HG03354 (cell line): Measurements from ENCODE around the gene DDX47.

Source experiments
- ATAC-seq: cut with Tn5 transposase; IDR thresholded peaks from one replicate; pipeline ENCODE4 v1.9.1; 2021; ENCODE audit warnings: mild to moderate bottlenecking; ENCODE audit not compliant: unreplicated experiment, poor library complexity, severe bottlenecking

DDX47 gene

DNA sequence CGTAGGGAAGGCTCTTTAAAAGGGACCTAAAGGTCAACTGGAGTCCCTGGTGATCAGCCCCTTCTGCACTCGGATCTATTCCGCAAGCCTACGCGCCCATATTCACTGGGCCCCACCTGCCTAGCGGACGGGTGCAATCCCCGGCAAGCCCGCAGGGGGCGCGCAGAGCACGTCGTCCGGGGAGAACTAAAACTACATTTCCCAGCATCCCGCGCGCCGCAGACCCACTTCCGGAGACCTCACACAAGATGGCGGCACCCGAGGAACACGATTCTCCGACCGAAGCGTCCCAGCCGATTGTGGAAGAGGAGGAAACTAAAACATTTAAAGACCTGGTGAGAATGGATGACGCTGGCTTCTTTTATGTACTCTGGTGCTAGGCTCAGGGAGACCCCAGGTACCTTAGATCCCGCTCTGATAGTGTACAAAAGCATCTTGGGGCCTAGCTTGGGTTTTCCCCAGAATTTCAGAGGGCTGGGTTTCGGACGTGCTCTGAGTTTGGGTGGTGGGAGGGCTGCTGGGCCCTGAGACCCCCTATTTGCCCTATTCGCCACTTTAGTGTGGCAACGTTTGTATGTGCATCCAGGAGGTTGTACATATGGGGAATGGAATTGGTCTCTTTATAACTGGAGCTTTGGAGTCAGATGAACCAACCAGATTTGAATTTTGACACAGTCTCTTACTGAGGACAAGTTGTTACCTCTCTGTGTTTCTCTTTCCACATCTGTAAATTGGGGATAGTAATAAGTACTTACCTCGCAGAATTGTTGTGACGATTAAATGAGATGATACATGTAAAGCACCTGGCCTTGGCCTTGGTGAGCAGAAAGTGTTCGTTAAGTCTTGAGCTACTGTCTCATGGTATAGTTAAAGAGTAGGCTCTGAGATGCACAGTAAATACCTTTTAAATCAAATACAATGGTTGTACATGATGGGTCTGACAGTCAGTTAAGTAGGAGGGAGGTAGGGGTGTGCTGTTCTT lies at the start of gene DDX47:
Gene DDX47, plus strand, starts transcription at position 227 of the 982 bp plus-strand sequence. Its CDS starts 22 bp downstream, at position 249.
- ATAC-seq = peak; percentile 86

DNA sequence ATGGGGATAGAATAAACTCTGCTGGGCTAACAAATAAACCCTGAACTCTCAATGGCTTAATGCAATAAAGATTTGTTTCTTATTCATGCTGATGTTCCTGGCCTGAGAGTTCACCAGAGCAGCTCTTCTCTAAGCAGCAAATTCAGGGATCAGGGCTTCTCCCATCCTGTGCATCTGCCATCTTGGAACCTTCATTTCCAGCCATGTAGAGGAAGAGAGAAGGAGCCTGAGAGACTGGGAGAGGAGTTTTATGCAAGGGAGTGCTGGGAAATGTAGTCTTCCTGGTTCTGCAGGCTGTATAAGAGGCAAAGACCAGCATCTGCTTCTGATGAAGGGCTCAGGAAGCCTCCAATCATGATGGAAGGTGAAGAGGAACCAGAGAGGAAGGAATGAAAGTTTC lies 48.3 kb upstream of the DDX47 start:
- no peak for ATAC-seq

DNA sequence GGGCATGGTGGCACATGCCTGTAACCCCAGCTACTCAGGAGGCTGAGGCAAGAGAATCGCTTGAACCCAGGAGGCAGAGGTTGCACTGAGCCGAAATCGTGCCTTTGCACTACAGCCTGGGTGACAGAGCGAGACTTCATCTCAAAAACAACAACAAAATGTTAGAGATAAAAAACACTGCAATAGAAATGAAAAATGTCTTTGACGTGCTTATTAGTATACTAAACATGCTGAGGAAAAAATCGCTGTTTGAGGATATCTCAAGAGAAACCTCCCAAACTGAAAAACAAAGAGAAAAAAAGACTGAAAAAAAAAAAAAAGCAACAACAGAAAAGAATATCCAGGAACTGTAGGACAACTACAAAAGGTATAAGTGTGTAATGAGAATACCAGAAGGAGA lies 42.9 kb upstream of the DDX47 start:
- ATAC-seq = no peak

DNA sequence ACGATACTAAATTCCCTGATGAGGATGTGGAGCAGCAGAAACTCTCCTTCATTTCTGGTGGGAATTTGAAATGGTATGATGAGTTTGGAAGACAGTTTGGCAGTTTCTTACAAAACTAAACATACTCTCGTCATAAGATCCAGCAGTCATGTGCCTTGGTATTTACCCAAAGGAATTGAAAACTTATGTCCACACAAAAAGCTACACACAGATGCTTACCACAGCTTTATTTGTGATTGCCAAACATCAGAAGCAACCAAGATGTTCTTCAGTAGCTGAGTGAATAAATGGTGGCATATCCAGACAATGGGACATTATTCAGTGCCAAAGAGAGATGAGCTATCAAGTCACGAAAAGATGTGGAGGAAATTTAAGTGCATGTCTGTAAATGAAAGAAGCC lies 38.4 kb upstream of the DDX47 start:
- no peak for ATAC-seq

DNA sequence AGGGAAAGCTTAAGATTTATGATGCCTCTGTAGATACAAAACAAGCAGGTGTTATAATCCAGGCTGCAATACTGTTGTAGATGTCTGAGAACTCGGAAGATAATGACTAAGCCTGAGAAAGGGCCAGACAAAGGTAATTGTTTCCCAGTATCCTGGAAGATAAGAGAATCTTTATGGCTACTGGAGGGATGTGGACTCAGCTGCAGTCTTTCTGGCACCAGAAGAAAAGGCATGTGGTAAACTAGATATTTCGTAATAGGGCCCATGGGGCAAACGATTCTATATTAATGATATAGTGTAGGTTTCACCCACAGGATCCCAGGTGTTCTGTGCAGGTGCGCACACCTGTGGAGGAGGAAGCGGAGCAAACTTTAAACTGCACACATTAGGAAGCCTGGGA lies 36.9 kb upstream of the DDX47 start:
- no peak for ATAC-seq

DNA sequence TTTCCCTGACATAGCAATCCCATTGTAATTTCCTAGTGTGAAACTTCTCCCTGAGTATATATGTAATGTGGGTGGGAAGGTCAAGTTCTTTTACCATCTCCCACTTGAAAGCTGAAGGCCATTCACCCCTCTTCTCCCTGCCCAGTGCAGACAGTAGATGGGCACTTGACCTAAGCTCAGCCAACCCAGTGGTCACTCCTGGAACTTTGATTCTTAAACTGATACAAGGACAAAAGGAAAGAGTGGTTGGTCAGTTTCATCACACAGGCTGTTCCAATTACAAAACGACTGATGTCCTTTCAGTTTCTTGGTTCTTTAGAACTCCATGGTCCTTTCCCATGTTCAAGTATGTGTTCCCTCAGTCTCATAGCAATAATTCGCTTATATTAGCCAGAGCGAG lies 36.1 kb upstream of the DDX47 start:
- no peak for ATAC-seq

DNA sequence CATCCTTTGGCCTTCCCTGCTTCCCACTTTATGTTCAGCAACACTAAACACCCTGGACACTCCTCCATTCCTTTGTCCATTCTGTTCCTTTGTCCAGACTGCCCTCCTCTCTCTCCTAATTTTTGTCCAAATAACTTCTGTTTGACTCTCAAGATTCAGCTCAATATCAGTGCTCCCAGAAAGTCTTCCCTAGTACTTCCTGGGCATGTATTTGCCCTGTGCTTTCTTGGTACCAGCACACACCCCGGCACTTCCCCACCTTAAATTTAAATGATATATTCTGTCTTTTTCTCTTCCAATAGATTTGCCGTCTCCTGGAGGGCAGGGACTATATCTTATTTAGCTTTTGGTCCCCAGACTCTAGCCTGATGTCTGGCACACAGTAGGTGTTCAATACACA lies 34.1 kb upstream of the DDX47 start:
- no peak for ATAC-seq

DNA sequence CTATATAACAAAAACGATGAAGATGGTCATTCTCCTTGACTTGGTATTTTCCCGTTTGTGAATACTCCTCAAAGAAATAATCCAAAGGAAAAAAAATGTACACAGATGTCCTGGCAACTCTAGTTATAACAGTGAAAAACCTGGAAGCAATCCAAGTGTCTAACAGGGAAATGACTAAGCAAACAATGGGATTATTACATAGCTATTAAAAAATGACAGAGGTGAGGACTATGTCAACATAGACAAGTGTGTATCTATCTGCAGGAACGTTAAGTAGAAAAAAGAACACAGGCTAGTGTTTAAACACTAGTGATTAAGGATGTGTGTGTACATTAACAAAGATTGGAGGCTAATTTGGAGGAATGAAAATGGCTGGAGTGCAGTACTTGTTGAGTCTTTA lies 33.6 kb upstream of the DDX47 start:
- no peak for ATAC-seq

DNA sequence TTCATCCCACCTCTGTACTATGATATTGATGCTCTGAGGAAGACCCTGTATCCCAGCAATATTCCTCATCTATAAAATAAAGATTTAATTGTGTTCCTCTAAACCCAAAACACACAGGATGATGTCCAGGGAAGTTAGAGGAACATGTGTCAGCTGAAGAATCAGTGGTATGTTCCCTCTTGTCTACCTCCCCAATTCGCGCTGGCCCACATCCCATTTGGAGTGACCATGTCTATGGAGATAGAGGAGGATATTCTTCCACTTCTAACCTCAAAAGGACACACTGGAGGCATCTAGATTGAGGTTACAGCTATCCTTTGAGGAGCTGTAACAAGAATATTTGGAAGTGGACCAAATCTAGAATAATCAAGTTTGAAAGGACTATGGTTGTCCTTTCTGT lies 29.0 kb upstream of the DDX47 start:
- no peak for ATAC-seq

DNA sequence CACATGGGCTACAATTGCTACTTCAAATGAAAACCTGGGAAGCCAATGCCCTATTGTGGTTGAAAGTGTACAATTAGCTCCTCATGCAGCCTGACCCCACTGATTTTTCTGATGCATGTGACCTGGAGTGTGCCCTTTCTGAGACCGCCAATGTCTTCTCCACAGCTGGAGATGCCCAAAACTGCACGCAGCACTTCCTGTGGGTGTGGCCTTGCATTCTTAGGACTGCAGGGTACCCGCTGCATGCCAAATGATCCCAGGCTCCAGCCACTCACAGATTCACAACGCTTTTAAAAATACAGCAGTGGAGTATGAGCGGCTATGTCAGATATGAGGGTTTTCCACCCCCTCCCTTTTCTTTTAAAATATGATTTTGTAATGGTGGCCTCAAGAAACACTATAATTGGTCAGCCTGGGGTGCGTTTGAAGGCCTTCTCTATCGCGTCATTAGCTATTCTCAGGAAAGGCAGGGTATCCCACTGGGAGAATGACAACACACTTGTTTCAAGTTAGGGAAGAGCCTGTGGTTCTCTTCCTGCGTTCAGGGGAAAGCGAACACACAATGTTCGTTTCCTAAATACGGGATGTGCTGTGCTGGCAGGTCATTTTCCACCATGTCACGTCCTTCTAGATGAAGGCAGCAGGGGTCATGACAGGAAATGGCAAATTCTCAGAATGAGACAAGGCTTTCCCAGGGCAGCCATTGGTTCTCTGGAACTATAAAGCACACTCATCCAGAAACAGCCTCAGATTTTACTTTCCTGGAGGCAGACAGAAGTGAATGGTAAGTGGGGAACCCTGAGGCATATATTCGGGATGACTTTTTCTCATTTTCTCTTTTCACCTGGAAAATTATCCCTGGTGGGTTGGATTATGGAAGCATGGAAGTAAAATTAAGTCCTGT lies 28.0 kb upstream of the DDX47 start, which contains the start of gene APOLD1:
Gene APOLD1, plus strand, starts transcription at position 749 of the 904 bp plus-strand sequence. Its CDS starts 33 bp downstream, at position 782.
- no peak for ATAC-seq

DNA sequence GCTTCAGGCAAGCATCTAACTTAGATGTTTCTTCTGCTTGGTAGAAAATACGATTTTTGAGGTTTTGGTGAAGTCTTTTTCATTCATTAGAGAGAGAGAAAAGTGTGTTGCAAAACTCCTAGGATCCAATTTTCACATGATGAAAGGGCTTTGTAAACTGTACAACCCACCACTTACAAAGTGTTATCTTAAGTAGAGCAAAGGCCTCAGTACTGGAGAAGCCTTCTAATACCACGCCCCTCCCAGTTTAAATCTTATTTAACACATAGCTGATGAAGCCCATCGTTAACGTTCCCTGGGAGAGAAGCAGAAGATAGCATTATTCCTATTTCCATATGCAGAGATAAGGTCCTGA lies 26.8 kb upstream of the DDX47 start:
- peak; percentile 11 for ATAC-seq

DNA sequence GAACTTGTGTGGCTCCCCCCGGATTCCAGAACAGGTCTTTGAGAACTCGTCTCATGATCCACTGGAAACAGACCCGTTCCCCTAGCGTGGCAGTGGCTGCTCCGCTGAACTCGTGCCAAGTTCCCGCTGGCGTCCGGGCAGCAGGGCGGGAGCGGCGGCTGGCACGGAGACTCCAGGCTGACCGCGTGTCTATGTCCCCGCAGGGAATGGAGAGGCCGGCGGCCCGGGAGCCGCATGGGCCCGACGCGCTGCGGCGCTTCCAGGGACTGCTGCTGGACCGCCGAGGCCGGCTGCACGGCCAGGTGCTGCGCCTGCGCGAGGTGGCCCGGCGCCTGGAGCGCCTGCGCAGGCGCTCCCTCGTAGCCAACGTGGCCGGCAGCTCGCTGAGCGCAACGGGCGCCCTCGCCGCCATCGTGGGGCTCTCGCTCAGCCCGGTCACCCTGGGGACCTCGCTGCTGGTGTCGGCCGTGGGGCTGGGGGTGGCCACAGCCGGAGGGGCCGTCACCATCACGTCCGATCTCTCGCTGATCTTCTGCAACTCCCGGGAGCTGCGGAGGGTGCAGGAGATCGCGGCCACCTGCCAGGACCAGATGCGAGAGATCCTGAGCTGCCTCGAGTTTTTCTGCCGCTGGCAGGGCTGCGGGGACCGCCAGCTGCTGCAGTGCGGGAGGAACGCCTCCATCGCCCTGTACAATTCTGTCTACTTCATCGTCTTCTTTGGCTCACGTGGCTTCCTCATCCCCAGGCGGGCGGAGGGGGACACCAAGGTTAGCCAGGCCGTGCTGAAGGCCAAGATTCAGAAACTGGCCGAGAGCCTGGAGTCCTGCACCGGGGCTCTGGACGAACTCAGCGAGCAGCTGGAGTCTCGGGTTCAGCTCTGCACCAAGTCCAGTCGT lies 26.2 kb upstream of the DDX47 start:
- peak; percentile 80 for ATAC-seq

DNA sequence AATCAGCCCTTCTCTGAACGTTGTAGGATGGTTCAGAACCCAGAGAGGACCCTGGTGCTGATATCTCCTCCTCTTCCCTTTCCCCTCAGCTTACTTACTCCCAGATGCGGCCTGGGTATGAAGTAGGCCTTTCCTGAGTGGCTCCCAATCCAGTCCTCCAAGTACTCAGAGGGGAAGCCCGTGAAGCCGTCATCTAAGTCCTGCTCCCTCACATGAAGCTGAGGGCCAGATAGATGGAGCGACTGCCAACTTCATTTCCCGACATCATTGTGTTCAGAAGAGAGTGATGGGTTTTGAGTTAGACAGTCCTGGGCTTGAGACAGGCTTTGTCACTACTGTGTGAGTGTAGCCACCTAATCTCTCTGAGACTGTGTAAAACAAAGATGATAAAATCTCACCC lies 25.0 kb upstream of the DDX47 start:
- no peak for ATAC-seq

DNA sequence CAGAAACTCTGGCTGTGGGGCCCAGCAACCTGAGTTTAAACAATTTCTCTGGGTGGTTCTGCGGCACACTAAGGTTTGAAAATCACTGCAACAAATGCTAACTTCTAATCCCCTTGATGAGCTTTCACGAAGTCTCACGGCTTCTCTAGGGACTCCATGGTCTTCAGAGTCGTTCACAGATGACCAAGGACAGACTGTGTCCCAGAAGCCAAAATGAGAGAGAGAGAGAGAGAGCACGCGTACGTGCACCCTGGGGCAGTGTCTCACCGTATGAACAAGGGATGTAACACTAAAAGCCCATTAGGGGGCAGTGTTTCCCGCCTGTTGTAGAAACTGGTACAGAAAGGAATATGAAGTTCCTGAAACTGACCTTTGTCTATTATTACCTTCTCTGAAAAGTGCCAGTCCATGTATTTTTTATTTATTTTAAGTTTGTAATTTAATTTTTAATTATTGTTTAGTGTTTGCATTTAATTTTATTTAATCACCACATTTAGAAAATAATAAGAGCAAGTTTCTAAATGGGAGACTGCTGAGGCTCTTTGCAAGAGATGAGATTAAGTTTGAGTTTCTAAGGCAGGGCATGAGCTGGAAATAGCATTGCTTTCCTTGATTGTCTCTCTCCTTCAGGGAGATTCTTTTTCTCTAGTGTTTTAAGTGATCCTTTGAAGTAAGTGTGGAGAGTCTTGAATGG lies 24.3 kb upstream of the DDX47 start:
- peak; percentile 66 for ATAC-seq

DNA sequence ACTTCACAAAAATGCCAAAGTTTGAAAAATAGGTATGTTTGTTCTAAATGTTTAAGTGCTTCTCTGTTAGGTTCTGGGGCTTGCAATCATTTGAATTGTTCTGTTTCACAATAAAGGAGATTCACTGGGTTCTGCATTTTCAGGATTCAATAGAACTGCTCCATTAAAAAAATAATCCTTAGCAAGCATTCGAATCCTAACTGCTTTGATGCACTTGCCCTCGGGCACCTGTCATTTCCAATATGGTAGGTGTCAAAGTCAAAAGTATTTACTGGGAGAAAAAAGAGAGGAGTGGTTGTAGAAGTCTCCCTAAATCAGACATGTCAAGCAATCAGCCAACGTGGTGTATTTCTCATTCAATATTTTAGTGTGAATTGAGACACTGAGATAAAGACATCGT lies 22.2 kb upstream of the DDX47 start:
- no peak for ATAC-seq

DNA sequence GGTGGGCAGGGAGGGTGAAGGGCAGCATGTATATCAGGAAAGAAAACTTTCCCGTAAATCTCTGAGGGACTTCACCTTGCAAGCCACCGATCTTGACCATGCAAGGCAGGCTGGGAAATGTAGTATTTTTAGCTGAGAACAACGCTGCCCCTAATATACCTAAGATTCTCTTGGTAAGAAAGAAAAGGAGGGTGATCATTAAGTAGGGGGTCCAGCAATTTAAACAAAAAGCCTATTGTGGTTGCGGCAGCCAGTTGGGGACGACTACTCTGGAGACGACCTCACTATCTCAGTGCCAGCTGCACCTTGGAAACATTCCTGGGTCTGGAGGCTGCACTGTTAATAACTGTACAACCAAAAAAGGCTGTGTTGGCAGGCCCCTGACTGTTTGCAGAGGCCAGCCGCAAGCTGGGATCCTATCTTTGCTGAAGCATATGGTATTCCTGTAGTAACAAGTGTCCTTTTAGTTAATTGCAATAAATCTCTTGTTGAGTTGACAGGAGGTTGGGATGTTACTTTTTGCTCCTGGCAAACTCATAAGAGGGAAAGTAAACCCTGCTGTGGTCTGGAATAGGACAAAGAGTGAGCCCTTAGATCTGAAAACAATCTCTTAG lies 21.3 kb upstream of the DDX47 start:
- ATAC-seq = no peak

DNA sequence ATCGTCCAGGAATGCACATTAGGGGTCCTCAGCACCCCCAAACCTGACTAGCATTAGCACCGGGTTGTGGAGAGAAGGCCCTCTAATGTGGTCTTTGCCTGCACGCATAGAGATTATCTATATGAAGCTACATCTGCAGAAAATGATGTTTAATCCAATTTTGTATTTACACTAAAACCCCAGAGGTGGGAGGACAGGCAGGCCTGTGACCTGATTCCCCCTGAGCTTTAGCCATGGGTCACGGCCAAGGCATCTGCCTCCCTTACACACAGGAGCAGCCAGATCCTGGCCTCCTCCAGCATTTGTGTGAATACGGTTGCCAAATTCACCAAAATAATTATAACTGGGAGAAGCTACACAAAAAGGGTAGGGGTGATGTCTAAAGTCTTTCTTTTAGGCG lies 20.7 kb upstream of the DDX47 start:
- ATAC-seq = no peak

DNA sequence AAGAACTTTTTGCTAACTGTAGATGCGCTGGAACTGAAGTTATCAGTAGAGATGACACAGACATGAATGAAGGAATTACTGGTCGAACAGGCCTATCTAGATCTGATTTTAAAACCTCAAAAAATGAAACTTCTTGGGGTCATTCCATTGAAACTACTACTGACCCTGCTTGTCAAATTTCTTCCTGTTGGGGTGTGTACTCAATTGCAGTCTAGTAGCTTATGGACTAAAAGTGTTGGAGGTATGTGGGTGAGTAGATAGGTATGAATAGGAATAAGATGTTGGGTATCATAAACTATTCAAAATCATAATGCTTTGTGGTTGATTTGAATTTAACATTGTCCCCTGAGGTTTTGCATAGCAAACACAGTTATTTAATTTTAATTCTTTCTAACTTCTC lies 18.5 kb upstream of the DDX47 start:
- no peak for ATAC-seq

DNA sequence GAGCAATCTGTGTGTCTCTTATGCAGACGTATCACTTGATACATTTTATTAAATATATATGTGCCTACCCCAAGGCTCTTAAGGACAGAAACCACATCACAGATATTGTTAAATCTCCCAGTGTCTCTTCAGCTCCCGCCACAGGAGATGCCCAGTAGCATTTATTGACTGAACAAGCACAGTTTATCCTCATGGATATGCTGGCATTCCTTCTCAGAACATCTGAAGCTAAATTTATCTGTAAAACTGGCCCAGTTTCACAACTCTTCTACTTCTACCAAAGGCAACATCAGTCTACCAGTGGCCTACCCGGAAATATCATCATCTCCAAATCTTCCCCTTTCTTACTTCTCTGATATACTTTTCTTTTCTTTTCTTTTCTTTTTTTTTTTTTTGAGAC lies 17.0 kb upstream of the DDX47 start:
- ATAC-seq = no peak
